CD4-positive, alpha-beta T cell (primary cell): ENCODE data around the gene STRA6. TPM values are rescaled to one million over a fixed set of nuclear protein-coding genes. Genes with fewer than 3 reads are reported as not detected.

Experiments used
- ATAC-seq: fragments of 200-7000 bp; cut with Tn5 transposase; one replicate; pipeline ENCODE4 v1.10.0; 2022; ENCODE audit warnings: mild to moderate bottlenecking; ENCODE audit not compliant: poor library complexity
- CTCF ChIA-PET: fragments of 350-600 bp; sonication (Branson Sonifier 250); formaldehyde crosslinking; loops from one replicate; lab custom pipeline; 2021; ENCODE audit warnings: antibody characterized with exemption, inconsistent platforms; lab: Charles Lee
- POLR2A ChIA-PET: fragments of 350-600 bp; sonication (Branson Sonifier 250); formaldehyde crosslinking; loops from one replicate; lab custom pipeline; 2021; ENCODE audit warnings: antibody characterized with exemption, inconsistent platforms; lab: Charles Lee
- DNase-seq, 14 experiments: peaks; one replicate each; pipeline ENCODE4 v3.0.0-alpha.2; 2013 to 2020; ENCODE audit warnings: mixed read lengths in 2 of 14
- H3K27ac ChIP-seq, 2 donors: one replicate each; pipeline versions ENCODE4 v1.5.1 to v1.7.0; 2013; ENCODE audit warnings: low read length in 2 of 2, low read depth in 1 of 2, mild to moderate bottlenecking in 1 of 2
- H3K27me3 ChIP-seq, 2 experiments: 1 replicate in 1 of 2; 2 replicates in 1 of 2; pipeline versions ENCODE4 v1.6.1 to v1.7.0; 2013; ENCODE audit warnings: low read length in 2 of 2, control low read depth in 1 of 2, mild to moderate bottlenecking in 1 of 2, moderate library complexity in 1 of 2; ENCODE audit not compliant: insufficient read depth in 2 of 2, control insufficient read depth in 1 of 2
- H3K36me3 ChIP-seq: one replicate; pipeline ENCODE4 v1.6.1; 2013; ENCODE audit warnings: low read length, control low read depth; ENCODE audit not compliant: insufficient read depth
- H3K4me1 ChIP-seq: one replicate; pipeline ENCODE4 v1.6.1; 2013; ENCODE audit warnings: low read length, control low read depth; ENCODE audit not compliant: insufficient read depth
- H3K4me3 ChIP-seq: one replicate; pipeline ENCODE4 v1.5.1; 2013; ENCODE audit warnings: mild to moderate bottlenecking, low read length, moderate library complexity
- H3K9me3 ChIP-seq, 2 experiments: 1 replicate in 1 of 2; 2 replicates in 1 of 2; pipeline versions ENCODE4 v1.6.1 to v1.7.0; 2013; ENCODE audit warnings: low read length in 2 of 2, mild to moderate bottlenecking in 2 of 2, control low read depth in 1 of 2, moderate library complexity in 1 of 2; ENCODE audit not compliant: control insufficient read depth in 1 of 2, insufficient read depth in 1 of 2
- H3K27ac Mint-ChIP-seq: one replicate; pipeline ENCODE4 v1.8.0; 2020; ENCODE audit warnings: mixed read lengths
- H3K27me3 Mint-ChIP-seq: one replicate; pipeline ENCODE4 v1.8.0; 2021; ENCODE audit warnings: mixed read lengths
- H3K36me3 Mint-ChIP-seq: one replicate; pipeline ENCODE4 v1.8.0; 2021; ENCODE audit warnings: low read depth, mixed read lengths
- H3K4me1 Mint-ChIP-seq: one replicate; pipeline ENCODE4 v1.8.0; 2021; ENCODE audit warnings: low read depth, mixed read lengths
- H3K4me3 Mint-ChIP-seq: one replicate; pipeline ENCODE4 v1.8.0; 2020; ENCODE audit warnings: mild to moderate bottlenecking, mixed read lengths
- H3K9me3 Mint-ChIP-seq: one replicate; pipeline ENCODE4 v1.8.0; 2020; ENCODE audit warnings: mixed read lengths
- CTCF ChIP-seq: fragments of 200-600 bp; IDR thresholded peaks from one replicate; pipeline ENCODE4 v1.8.0; 2022; ENCODE audit warnings: antibody characterized with exemption, mild to moderate bottlenecking
- intact Hi-C, 2 experiments: fragments of 100-400 bp; cut with DNase I in 1 of 2; cut with micrococcal nuclease in 1 of 2; formaldehyde crosslinking; loops; one replicate each; pipeline versions ENCODE4 v1.15.1 to v1.9.0; 2023 to 2025; cut with DNase I, micrococcal nuclease
- total RNA-seq, 174 experiments: library from RNA in 2 of 174; stranded (reverse) in 2 of 174; gene quantifications; one replicate each; pipeline ENCODE4 v1.2.3 and lab custom pipeline; 2021 to 2026

The STRA6 gene
- total RNA-seq, 2 experiments from 2014 or later, result not detected

GRCh38 chr15:74155766-74156417 is 46.7 kb downstream of the STRA6 start:
- Histone ChIP-seq H3K27me3 (peaks cover 3 to 4% of the 10 kb centered on the region in 2 experiments), H3K4me1 (no peaks in the 10 kb centered on the region), H3K4me3 (no peak overlapping the region), H3K36me3 (no peaks in the 10 kb centered on the region), H3K27ac (no peak overlapping the region), H3K9me3 (no peaks in the 10 kb centered on the region)
- no peaks in the 10 kb centered on the region for H3K36me3 Mint-ChIP-seq
- no peaks in the 10 kb centered on the region for H3K9me3 Mint-ChIP-seq
- intact Hi-C loops, result no loop called here
- no peak for TF ChIP-seq CTCF
- H3K4me3 Mint-ChIP-seq, result no peak overlapping the region
- no peak overlapping the region for H3K27ac Mint-ChIP-seq
- H3K4me1 Mint-ChIP-seq, result peaks cover 18% of the 10 kb centered on the region
- ChIA-PET CTCF (no interaction called here), POLR2A (no interaction called here)
- no peak for ATAC-seq
- no peak for DNase-seq
- H3K27me3 Mint-ChIP-seq, result peaks cover 18% of the 10 kb centered on the region

GRCh38 chr15:74147051-74147450 is 55.5 kb downstream of the STRA6 start:
- no peaks in the 10 kb centered on the region for H3K36me3 ChIP-seq
- H3K9me3 ChIP-seq, result peaks cover 0 to 3% of the 10 kb centered on the region in 2 experiments
- ATAC-seq (no peak), DNase-seq (no peak)
- no peaks in the 10 kb centered on the region for H3K4me1 ChIP-seq
- Mint-ChIP-seq H3K4me1 (no peaks in the 10 kb centered on the region), H3K27ac (no peak overlapping the region), H3K27me3 (peaks cover 63% of the 10 kb centered on the region), H3K36me3 (no peaks in the 10 kb centered on the region), H3K9me3 (peaks cover 6% of the 10 kb centered on the region), H3K4me3 (no peak overlapping the region)
- H3K4me3 ChIP-seq, result no peak overlapping the region
- peaks cover 0 to 8% of the 10 kb centered on the region in 2 experiments for H3K27me3 ChIP-seq
- intact Hi-C loops, result no loop called here
- POLR2A ChIA-PET, result no interaction called here
- no peak overlapping the region for H3K27ac ChIP-seq
- CTCF ChIA-PET, result interaction anchor here (0.6 kb wide), 1 partner anchor 607 kb away, joined by 4 read pairs; no protein-coding TSS in a partner anchor
- TF ChIP-seq CTCF, result no peak

GRCh38 chr15:74146277-74146800 is 56.2 kb downstream of the STRA6 start:
- Mint-ChIP-seq H3K9me3 (peaks cover 6% of the 10 kb centered on the region), H3K4me3 (no peak overlapping the region), H3K4me1 (no peaks in the 10 kb centered on the region), H3K36me3 (no peaks in the 10 kb centered on the region), H3K27ac (no peak overlapping the region), H3K27me3 (peaks cover 69% of the 10 kb centered on the region)
- no peak overlapping the region for H3K4me3 ChIP-seq
- peaks cover 0 to 5% of the 10 kb centered on the region in 2 experiments for H3K27me3 ChIP-seq
- H3K9me3 ChIP-seq, result peaks cover 0 to 3% of the 10 kb centered on the region in 2 experiments
- H3K27ac ChIP-seq, result no peak overlapping the region
- DNase-seq (no peak), ATAC-seq (no peak)
- ChIA-PET CTCF (no interaction called here), POLR2A (no interaction called here)
- no peaks in the 10 kb centered on the region for H3K4me1 ChIP-seq
- no peaks in the 10 kb centered on the region for H3K36me3 ChIP-seq
- no peak for TF ChIP-seq CTCF
- intact Hi-C loops, result no loop called here
